ENCODE measurements around the gene SRGAP2C. TPM values are rescaled to one million over a fixed set of nuclear protein-coding genes. Genes with fewer than 3 reads are reported as not detected.
"Not testable (repeated sequence)": the region's sequence is repeated elsewhere in the genome, so short reads cannot be mapped to it uniquely, and the experiment has no call there.

The SRGAP2C gene
- total RNA-seq, 1 donor from 2014 or later: 34.2 TPM

DNA sequence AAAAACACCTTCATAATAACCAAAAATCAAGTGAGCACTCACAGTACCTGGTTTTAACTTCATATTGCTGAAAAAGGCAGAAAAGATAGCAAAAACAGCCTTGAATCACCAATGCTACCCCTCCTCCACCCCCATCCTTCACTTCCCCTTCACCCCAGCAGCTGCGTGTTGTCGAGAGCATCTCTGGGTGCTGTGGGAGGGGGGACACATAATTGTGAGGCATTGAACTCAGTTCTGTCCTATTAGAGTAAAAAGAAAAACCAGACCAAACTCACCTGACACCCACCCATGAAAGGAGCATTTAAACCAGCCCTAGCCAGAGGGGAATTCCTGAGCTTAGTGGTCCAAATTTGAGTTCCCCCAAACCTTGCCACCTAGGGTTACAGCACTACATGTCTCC is 248.7 kb downstream of the SRGAP2C start:
- not testable (repeated sequence) for H3K9me3 Mint-ChIP-seq (ENCODE audit: low read depth); H3K4me1 Mint-ChIP-seq (ENCODE audit: low read depth); H3K4me3 Mint-ChIP-seq (ENCODE audit: unreplicated experiment); DNase-seq (ENCODE audit: low spot score); H3K36me3 Mint-ChIP-seq (ENCODE audit: low read depth); H3K27me3 Mint-ChIP-seq (ENCODE audit: low read depth); H3K27ac Mint-ChIP-seq (ENCODE audit: unreplicated experiment)

DNA sequence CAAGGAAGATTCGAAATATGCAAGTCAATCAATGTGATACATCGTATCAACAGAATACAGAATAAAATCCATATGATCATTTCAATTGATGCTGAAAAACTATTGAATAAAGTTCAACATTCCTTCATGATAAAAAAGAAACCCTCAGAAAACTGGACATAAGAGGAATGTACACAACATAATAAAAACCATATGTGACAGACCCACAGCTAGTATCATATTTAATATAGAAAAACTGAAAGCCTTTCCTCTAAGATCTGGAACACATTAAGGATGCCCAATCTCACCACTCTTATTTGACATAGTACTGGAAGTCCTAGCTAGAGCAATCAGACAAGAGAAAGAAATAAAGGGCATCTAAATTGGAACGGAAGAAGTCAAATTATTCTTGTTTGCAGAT is 254.1 kb downstream of the SRGAP2C start:
- H3K4me1 Mint-ChIP-seq (ENCODE audit: low read depth); H3K36me3 Mint-ChIP-seq (ENCODE audit: low read depth); H3K27ac Mint-ChIP-seq (ENCODE audit: unreplicated experiment); DNase-seq (ENCODE audit: low spot score); H3K4me3 Mint-ChIP-seq (ENCODE audit: unreplicated experiment); H3K27me3 Mint-ChIP-seq (ENCODE audit: low read depth): not testable (repeated sequence)
- H3K9me3 Mint-ChIP-seq (ENCODE audit: low read depth): peaks cover 26% of the 10 kb centered on the region

- peaks cover 5% of the 10 kb centered on the region for H3K36me3 Mint-ChIP-seq (ENCODE audit: low read depth)
- TF ChIP-seq, protein P1, sequence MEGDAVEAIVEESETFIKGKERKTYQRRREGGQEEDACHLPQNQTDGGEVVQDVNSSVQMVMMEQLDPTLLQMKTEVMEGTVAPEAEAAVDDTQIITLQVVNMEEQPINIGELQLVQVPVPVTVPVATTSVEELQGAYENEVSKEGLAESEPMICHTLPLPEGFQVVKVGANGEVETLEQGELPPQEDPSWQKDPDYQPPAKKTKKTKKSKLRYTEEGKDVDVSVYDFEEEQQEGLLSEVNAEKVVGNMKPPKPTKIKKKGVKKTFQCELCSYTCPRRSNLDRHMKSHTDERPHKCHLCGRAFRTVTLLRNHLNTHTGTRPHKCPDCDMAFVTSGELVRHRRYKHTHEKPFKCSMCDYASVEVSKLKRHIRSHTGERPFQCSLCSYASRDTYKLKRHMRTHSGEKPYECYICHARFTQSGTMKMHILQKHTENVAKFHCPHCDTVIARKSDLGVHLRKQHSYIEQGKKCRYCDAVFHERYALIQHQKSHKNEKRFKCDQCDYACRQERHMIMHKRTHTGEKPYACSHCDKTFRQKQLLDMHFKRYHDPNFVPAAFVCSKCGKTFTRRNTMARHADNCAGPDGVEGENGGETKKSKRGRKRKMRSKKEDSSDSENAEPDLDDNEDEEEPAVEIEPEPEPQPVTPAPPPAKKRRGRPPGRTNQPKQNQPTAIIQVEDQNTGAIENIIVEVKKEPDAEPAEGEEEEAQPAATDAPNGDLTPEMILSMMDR (IDR thresholded peaks at IDR 0.05): no peak
- no peaks in the 10 kb centered on the region for H3K4me1 Mint-ChIP-seq (ENCODE audit: low read depth)
- H3K27me3 Mint-ChIP-seq (ENCODE audit: low read depth): no peaks in the 10 kb centered on the region
- H3K27ac Mint-ChIP-seq (ENCODE audit: unreplicated experiment): no peak overlapping the region
- no peak for DNase-seq (ENCODE audit: low spot score)
- peaks cover 26% of the 10 kb centered on the region for H3K9me3 Mint-ChIP-seq (ENCODE audit: low read depth)
- no peak overlapping the region for H3K4me3 Mint-ChIP-seq (ENCODE audit: unreplicated experiment)
Measured at GRCh38 chr1:121440993-121441392, 256.2 kb downstream of the SRGAP2C start.

Other genes starting within 250 kb of the SRGAP2C start
- gene FAM72B, start 635 bp upstream of the SRGAP2C start, total RNA-seq: 1.3 to 2.5 TPM (median 1.3 TPM) in 3 replicates

Measured in chondrocyte (in vitro differentiated cells).